AG10803 (cell line): ENCODE data around the gene RALB.
"Not testable (repeated sequence)": the region's sequence is repeated elsewhere in the genome, so short reads cannot be mapped to it uniquely, and the experiment has no call there.

Experiments
- DNase-seq: peaks from one replicate; pipeline ENCODE4 v3.0.0; 2010; ENCODE audit warnings: low read depth
- H3K4me3 ChIP-seq: 2 replicates; pipeline ENCODE4 v1.5.1; 2011; ENCODE audit warnings: mild to moderate bottlenecking, low read length, control low read depth
- CTCF ChIP-seq: conservative IDR thresholded peaks from 2 replicates; pipeline ENCODE4 v1.5.1; 2011; ENCODE audit warnings: mild to moderate bottlenecking, low read length, control low read depth, inconsistent platforms

RALB gene

GRCh38 chr2:120305937-120306490 is 53.4 kb downstream of the RALB start:
- TF ChIP-seq CTCF: no peak
- no peak overlapping the region for H3K4me3 ChIP-seq
- DNase-seq: no peak

- no peak for TF ChIP-seq CTCF
- DNase-seq: no peak
- H3K4me3 ChIP-seq: no peak overlapping the region
Measured at GRCh38 chr2:120307482-120307881, 54.8 kb downstream of the RALB start.

- no peak for DNase-seq
- no peak for TF ChIP-seq CTCF
- no peak overlapping the region for H3K4me3 ChIP-seq
Measured at GRCh38 chr2:120308038-120308910, 55.6 kb downstream of the RALB start.

GRCh38 chr2:120310136-120310535 is 57.5 kb downstream of the RALB start:
- H3K4me3 ChIP-seq: no peak overlapping the region
- no peak for TF ChIP-seq CTCF
- no peak for DNase-seq

- not testable (repeated sequence) for DNase-seq, H3K4me3 ChIP-seq
Measured at GRCh38 chr2:120310841-120311240, 58.2 kb downstream of the RALB start.

- TF ChIP-seq CTCF: no peak
Measured at GRCh38 chr2:120312076-120312475, 59.4 kb downstream of the RALB start.

GRCh38 chr2:120312860-120313694 is 60.4 kb downstream of the RALB start:
- TF ChIP-seq CTCF: peak; percentile 89
- peak; percentile 73 for DNase-seq
- peak overlapping the region; percentile 67 for H3K4me3 ChIP-seq

More at GRCh38 chr2:120312076-120312475, 59.4 kb downstream of the RALB start:
- DNase-seq: no peak
- no peak overlapping the region for H3K4me3 ChIP-seq
